ENCODE results near the gene OR10A3.

DNA sequence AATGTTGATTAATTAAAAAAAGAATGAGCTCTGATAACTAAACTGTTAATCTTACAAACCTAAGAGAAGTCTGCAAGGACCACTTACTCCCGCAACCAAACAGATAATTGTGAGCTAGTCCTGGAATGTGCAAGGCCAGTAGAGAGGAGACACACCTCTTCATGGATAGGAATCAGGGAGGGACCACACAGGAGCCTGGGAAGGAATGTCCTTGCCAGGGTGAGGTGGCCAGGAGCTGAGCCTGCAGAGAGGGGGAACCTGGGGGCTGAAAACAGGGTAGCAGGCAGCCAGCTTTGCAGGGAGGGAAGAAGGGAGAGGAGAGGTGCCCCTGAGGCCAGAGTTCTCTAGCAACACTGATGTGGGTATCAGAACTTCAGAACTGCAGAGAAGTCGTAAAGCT is 33.2 kb upstream of the OR10A3 start:
- TF ChIP-seq, protein P1, sequence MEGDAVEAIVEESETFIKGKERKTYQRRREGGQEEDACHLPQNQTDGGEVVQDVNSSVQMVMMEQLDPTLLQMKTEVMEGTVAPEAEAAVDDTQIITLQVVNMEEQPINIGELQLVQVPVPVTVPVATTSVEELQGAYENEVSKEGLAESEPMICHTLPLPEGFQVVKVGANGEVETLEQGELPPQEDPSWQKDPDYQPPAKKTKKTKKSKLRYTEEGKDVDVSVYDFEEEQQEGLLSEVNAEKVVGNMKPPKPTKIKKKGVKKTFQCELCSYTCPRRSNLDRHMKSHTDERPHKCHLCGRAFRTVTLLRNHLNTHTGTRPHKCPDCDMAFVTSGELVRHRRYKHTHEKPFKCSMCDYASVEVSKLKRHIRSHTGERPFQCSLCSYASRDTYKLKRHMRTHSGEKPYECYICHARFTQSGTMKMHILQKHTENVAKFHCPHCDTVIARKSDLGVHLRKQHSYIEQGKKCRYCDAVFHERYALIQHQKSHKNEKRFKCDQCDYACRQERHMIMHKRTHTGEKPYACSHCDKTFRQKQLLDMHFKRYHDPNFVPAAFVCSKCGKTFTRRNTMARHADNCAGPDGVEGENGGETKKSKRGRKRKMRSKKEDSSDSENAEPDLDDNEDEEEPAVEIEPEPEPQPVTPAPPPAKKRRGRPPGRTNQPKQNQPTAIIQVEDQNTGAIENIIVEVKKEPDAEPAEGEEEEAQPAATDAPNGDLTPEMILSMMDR (IDR thresholded peaks at IDR 0.05) = no peak
- TF ChIP-seq POLR2A (IDR thresholded peaks at IDR 0.05) = no peak
